ENCODE results near the gene HYPK.

DNA sequence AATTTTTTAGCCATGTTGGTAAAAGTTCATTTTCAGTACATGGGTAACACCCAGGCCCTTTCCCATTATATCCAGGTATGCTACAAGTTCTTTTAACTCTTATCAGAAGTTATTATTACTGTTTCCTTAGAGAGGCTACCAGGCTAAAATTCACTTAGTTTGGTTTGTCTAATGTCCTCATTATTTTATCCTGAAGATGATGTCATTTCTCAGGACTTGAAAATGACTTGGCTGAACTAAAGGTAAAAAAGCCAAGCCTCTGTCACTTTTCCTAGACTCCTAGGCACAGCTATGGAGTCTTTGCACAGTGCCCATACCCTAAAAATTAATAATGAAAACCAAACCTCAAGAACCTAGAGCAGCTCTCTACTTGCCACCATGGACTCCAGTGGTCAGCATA, 27.8 kb upstream of the HYPK start:
- TF ChIP-seq, protein P1, sequence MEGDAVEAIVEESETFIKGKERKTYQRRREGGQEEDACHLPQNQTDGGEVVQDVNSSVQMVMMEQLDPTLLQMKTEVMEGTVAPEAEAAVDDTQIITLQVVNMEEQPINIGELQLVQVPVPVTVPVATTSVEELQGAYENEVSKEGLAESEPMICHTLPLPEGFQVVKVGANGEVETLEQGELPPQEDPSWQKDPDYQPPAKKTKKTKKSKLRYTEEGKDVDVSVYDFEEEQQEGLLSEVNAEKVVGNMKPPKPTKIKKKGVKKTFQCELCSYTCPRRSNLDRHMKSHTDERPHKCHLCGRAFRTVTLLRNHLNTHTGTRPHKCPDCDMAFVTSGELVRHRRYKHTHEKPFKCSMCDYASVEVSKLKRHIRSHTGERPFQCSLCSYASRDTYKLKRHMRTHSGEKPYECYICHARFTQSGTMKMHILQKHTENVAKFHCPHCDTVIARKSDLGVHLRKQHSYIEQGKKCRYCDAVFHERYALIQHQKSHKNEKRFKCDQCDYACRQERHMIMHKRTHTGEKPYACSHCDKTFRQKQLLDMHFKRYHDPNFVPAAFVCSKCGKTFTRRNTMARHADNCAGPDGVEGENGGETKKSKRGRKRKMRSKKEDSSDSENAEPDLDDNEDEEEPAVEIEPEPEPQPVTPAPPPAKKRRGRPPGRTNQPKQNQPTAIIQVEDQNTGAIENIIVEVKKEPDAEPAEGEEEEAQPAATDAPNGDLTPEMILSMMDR (IDR thresholded peaks at IDR 0.05; ENCODE audit: low read depth, low read length, poor library complexity, severe bottlenecking), result no peak
- TF ChIP-seq EZH2phosphoT487 (IDR thresholded peaks at IDR 0.05; ENCODE audit: borderline replicate concordance, low read length), result no peak
